Common myeloid progenitor, CD34-positive (primary cell): ENCODE data around the gene SCO1.

ENCODE experiments used
- CTCF ChIA-PET: fragments of 350-600 bp; sonication (Branson Sonifier 250); formaldehyde crosslinking; loops from one replicate; lab custom pipeline; 2021; ENCODE audit warnings: antibody characterized with exemption; lab: Charles Lee
- POLR2A ChIA-PET: fragments of 350-600 bp; sonication (Branson Sonifier 250); formaldehyde crosslinking; loops from one replicate; lab custom pipeline; 2021; ENCODE audit warnings: antibody characterized with exemption; lab: Charles Lee
- DNase-seq, 3 donors: peaks; one replicate each; pipeline versions ENCODE4 v3.0.0 to v3.0.0-alpha.2; 2013
- H3K27ac ChIP-seq, 2 experiments: 1 replicate in 1 of 2; 2 replicates in 1 of 2; pipeline ENCODE4 v1.7.0; 2013; ENCODE audit warnings: inconsistent platforms in 2 of 2, low read length in 2 of 2, mild to moderate bottlenecking in 2 of 2, low read depth in 1 of 2, moderate library complexity in 1 of 2; ENCODE audit not compliant: severe bottlenecking in 2 of 2, insufficient read depth in 1 of 2, poor library complexity in 1 of 2
- H3K27me3 ChIP-seq, 5 experiments: replicated peaks in 2 of 5; 1 replicate in 3 of 5; 2 replicates in 2 of 5; pipeline versions ENCODE4 v1.6.1 to v1.7.0; 2013; ENCODE audit warnings: low read length in 4 of 5, mild to moderate bottlenecking in 2 of 5, moderate library complexity in 2 of 5, inconsistent platforms in 1 of 5; ENCODE audit not compliant: insufficient read depth in 5 of 5, control insufficient read depth in 4 of 5
- H3K36me3 ChIP-seq, 4 experiments: 1 replicate in 2 of 4; 2 replicates in 2 of 4; pipeline versions ENCODE4 v1.6.1 to v1.7.0; 2013; ENCODE audit warnings: low read length in 3 of 4, control low read depth in 1 of 4, mild to moderate bottlenecking in 1 of 4; ENCODE audit not compliant: control insufficient read depth in 4 of 4, insufficient read depth in 4 of 4
- H3K4me1 ChIP-seq, 4 experiments: 1 replicate in 3 of 4; 2 replicates in 1 of 4; pipeline versions ENCODE4 v1.6.1 to v1.7.1; 2013; ENCODE audit warnings: low read length in 3 of 4, mild to moderate bottlenecking in 3 of 4, control low read depth in 1 of 4, inconsistent platforms in 1 of 4, moderate library complexity in 1 of 4; ENCODE audit not compliant: control insufficient read depth in 4 of 4, insufficient read depth in 4 of 4; ENCODE audit errors: control extremely low read depth in 1 of 4
- H3K4me3 ChIP-seq, 7 experiments: 1 replicate in 4 of 7; 2 replicates in 3 of 7; pipeline versions ENCODE4 v1.5.1 to v1.7.0; 2013; ENCODE audit warnings: mild to moderate bottlenecking in 7 of 7, low read length in 6 of 7, moderate library complexity in 6 of 7, inconsistent platforms in 2 of 7, low read depth in 2 of 7, control low read depth in 1 of 7; ENCODE audit not compliant: insufficient read depth in 4 of 7, control insufficient read depth in 1 of 7; ENCODE audit errors: extremely low read depth in 1 of 7
- H3K9me3 ChIP-seq, 5 experiments: 1 replicate in 4 of 5; 2 replicates in 1 of 5; pipeline versions ENCODE4 v1.6.1 to v1.7.1; 2013; ENCODE audit warnings: low read length in 4 of 5, mild to moderate bottlenecking in 2 of 5, inconsistent platforms in 1 of 5, low read depth in 1 of 5, moderate library complexity in 1 of 5; ENCODE audit not compliant: control insufficient read depth in 4 of 5, insufficient read depth in 2 of 5; ENCODE audit errors: control extremely low read depth in 1 of 5
- WGBS: methylation state at CpG from one replicate; pipeline ENCODE4 v1.1.5; 2013; ENCODE audit not compliant: insufficient coverage; 5-methylcytosine and 5-hydroxymethylcytosine counted together

The SCO1 gene

GRCh38 chr17:10727192-10727591, 29.9 kb upstream of the SCO1 start:
- H3K27ac ChIP-seq = no peak overlapping the region
- H3K4me3 ChIP-seq = no peak overlapping the region
- peaks cover 0 to 17% (median 6%) of the 10 kb centered on the region in 4 experiments for H3K4me1 ChIP-seq
- ChIA-PET CTCF (interaction anchor here (1.0 to 1.4 kb wide), 2 partner anchors 9 to 27 kb away, joined by 3 to 4 read pairs; no protein-coding TSS in a partner anchor), POLR2A (interaction anchor here (0.6 kb wide), 1 partner anchor 85 kb away, joined by 3 read pairs; no protein-coding TSS in a partner anchor)
- H3K9me3 ChIP-seq = no peaks in the 10 kb centered on the region
- H3K27me3 ChIP-seq = no peaks in the 10 kb centered on the region
- no peak for DNase-seq
- WGBS = 78% methylated on average over 5 of the region's 5 CpGs
- peaks cover 2 to 43% (median 11%) of the 10 kb centered on the region in 4 experiments for H3K36me3 ChIP-seq

- Histone ChIP-seq H3K27ac (no peak overlapping the region), H3K27me3 (no peaks in the 10 kb centered on the region), H3K4me1 (peaks cover 0 to 14% (median 6%) of the 10 kb centered on the region in 4 experiments), H3K4me3 (no peak overlapping the region), H3K9me3 (no peaks in the 10 kb centered on the region), H3K36me3 (peaks cover 2 to 43% (median 11%) of the 10 kb centered on the region in 4 experiments)
- CTCF ChIA-PET = interaction anchor here (0.8 to 1.0 kb wide), 2 partner anchors 41 to 109 kb away, joined by 3 read pairs; no protein-coding TSS in a partner anchor
- DNase-seq = no peak
- WGBS = 50% methylated on average over 2 of the region's 2 CpGs
- POLR2A ChIA-PET = no interaction called here
Measured at GRCh38 chr17:10726196-10726595, 28.9 kb upstream of the SCO1 start.

GRCh38 chr17:10725262-10725661, 27.9 kb upstream of the SCO1 start:
- H3K27me3 ChIP-seq = no peaks in the 10 kb centered on the region
- no peaks in the 10 kb centered on the region for H3K9me3 ChIP-seq
- peaks cover 2 to 47% (median 12%) of the 10 kb centered on the region in 4 experiments for H3K36me3 ChIP-seq
- DNase-seq = no peak
- no peak overlapping the region for H3K27ac ChIP-seq
- peaks cover 0 to 8% (median 6%) of the 10 kb centered on the region in 4 experiments for H3K4me1 ChIP-seq
- H3K4me3 ChIP-seq = no peak overlapping the region
- WGBS = 100% methylated on average over 2 of the region's 3 CpGs
- ChIA-PET POLR2A (no interaction called here), CTCF (no interaction called here)

GRCh38 chr17:10724546-10725195, 27.3 kb upstream of the SCO1 start:
- ChIA-PET POLR2A (no interaction called here), CTCF (interaction anchor here (0.7 kb wide), 1 partner anchor 23 kb away, joined by 3 read pairs; no protein-coding TSS in a partner anchor)
- H3K36me3 ChIP-seq = peaks cover 2 to 52% (median 15%) of the 10 kb centered on the region in 4 experiments
- no peak for DNase-seq
- 100% methylated on average over 3 of the region's 11 CpGs for WGBS
- H3K27me3 ChIP-seq = no peaks in the 10 kb centered on the region
- H3K4me3 ChIP-seq = no peak overlapping the region
- no peak overlapping the region for H3K27ac ChIP-seq
- H3K9me3 ChIP-seq = no peaks in the 10 kb centered on the region
- peaks cover 0 to 8% (median 3%) of the 10 kb centered on the region in 4 experiments for H3K4me1 ChIP-seq

GRCh38 chr17:10718547-10718946, 21.2 kb upstream of the SCO1 start:
- peaks cover 3 to 29% (median 6%) of the 10 kb centered on the region in 4 experiments for H3K36me3 ChIP-seq
- H3K27me3 ChIP-seq = no peaks in the 10 kb centered on the region
- H3K4me1 ChIP-seq = no peaks in the 10 kb centered on the region
- no CpG with 5 or more reads among the region's 1 CpG for WGBS
- no peaks in the 10 kb centered on the region for H3K9me3 ChIP-seq
- no peak for DNase-seq
- H3K4me3 ChIP-seq = no peak overlapping the region
- CTCF ChIA-PET = interaction anchor here (1.5 kb wide), 1 partner anchor 72 kb away, joined by 3 read pairs; no protein-coding TSS in a partner anchor
- H3K27ac ChIP-seq = no peak overlapping the region
- POLR2A ChIA-PET = no interaction called here

GRCh38 chr17:10716218-10716617, 18.9 kb upstream of the SCO1 start:
- Histone ChIP-seq H3K27me3 (no peaks in the 10 kb centered on the region), H3K9me3 (no peaks in the 10 kb centered on the region), H3K4me1 (no peaks in the 10 kb centered on the region), H3K4me3 (no peak overlapping the region), H3K27ac (no peak overlapping the region), H3K36me3 (peaks cover 15 to 37% (median 18%) of the 10 kb centered on the region in 4 experiments)
- POLR2A ChIA-PET = no interaction called here
- CTCF ChIA-PET = no interaction called here
- WGBS = 97% methylated on average over 9 of the region's 10 CpGs
- DNase-seq = no peak

- no peak overlapping the region for H3K27ac ChIP-seq
- no peak for DNase-seq
- H3K9me3 ChIP-seq = no peaks in the 10 kb centered on the region
- H3K4me3 ChIP-seq = no peak overlapping the region
- WGBS = 100% methylated on average over 1 of the region's 2 CpGs
- ChIA-PET CTCF (interaction anchor here (1.6 kb wide), 1 partner anchor 13 kb away, joined by 3 read pairs; no protein-coding TSS in a partner anchor), POLR2A (no interaction called here)
- H3K36me3 ChIP-seq = peaks cover 17 to 51% (median 34%) of the 10 kb centered on the region in 4 experiments
- H3K27me3 ChIP-seq = no peaks in the 10 kb centered on the region
- no peaks in the 10 kb centered on the region for H3K4me1 ChIP-seq
Measured at GRCh38 chr17:10713318-10713717, 16.0 kb upstream of the SCO1 start.
